Activated CD4-positive, alpha-beta T cell treated with anti-CD3 and anti-CD28 coated beads for 48 hours (primary cell): ENCODE data around the gene TAF4B.
"Not testable (repeated sequence)": the region's sequence is repeated elsewhere in the genome, so short reads cannot be mapped to it uniquely, and the experiment has no call there.

Source experiments
- DNase-seq: peaks from one replicate; pipeline ENCODE4 v3.0.0-alpha.2; 2020

Gene TAF4B, protein sequence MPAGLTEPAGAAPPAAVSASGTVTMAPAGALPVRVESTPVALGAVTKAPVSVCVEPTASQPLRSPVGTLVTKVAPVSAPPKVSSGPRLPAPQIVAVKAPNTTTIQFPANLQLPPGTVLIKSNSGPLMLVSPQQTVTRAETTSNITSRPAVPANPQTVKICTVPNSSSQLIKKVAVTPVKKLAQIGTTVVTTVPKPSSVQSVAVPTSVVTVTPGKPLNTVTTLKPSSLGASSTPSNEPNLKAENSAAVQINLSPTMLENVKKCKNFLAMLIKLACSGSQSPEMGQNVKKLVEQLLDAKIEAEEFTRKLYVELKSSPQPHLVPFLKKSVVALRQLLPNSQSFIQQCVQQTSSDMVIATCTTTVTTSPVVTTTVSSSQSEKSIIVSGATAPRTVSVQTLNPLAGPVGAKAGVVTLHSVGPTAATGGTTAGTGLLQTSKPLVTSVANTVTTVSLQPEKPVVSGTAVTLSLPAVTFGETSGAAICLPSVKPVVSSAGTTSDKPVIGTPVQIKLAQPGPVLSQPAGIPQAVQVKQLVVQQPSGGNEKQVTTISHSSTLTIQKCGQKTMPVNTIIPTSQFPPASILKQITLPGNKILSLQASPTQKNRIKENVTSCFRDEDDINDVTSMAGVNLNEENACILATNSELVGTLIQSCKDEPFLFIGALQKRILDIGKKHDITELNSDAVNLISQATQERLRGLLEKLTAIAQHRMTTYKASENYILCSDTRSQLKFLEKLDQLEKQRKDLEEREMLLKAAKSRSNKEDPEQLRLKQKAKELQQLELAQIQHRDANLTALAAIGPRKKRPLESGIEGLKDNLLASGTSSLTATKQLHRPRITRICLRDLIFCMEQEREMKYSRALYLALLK

DNA sequence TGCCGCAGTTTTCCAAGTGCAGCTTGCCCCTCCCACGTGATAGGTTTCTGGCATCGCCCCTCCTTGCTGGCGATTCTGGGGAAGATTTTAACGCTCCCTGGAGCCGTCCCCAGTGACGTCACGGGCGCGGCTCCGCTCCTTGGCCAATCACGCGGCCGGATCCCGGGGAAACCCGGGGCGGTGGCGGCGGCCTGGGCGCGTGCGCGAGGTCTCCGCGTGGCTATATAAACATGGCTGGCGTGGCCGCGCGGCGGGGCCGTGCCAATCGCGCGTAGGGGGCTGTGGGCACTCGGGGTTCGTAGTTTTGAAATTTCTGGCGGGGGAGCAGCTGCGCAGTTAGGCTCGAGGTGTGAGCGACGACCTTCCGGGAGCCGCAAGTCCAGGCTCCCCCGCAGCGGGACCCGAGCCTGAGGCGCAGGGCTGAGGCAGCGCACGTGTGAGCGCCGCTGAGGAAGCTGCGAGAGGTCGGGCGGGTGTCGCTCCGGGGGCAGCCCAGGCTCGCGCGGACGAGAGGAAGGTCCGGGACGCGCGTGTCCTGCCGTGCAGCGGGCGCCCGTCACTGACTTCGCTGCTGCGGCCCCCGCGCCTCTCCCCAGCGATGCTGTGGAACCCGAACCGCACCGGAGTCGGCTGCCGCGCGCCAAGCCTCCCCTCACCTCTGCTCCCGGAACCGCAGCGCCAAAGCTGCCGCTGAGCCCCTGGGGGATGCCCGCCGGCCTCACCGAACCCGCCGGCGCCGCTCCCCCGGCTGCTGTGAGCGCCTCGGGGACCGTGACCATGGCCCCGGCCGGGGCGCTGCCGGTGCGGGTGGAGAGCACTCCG lies at the start of gene TAF4B:
Gene TAF4B, plus strand, starts transcription at position 217 of the 822 bp plus-strand sequence. Its CDS starts 489 bp downstream, at position 706.
- peak; percentile 96 for DNase-seq

DNA sequence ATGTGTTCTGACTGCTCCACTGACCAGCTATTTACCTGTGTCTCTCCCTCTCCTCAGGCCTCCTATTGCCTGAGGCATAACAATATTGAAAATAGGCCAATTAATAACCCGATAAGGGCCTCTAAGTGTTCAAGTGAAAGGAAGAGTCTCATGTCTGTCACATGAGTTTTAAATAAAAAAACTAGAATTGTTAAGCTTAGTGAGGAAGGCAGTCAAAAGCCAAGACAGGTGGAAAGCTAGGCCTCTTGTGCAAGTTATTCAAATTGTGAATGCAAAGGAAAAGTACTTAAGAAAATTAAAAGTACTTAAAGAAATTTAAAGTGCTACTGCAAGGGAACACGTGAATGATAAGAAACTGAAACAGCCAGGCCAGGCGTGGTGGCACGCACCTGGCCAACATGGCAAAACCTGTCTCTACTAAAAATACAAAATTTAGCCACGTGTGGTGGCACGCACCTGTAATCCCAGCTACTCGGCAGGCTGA lies 44.9 kb upstream of the TAF4B start:
- no peak for DNase-seq

DNA sequence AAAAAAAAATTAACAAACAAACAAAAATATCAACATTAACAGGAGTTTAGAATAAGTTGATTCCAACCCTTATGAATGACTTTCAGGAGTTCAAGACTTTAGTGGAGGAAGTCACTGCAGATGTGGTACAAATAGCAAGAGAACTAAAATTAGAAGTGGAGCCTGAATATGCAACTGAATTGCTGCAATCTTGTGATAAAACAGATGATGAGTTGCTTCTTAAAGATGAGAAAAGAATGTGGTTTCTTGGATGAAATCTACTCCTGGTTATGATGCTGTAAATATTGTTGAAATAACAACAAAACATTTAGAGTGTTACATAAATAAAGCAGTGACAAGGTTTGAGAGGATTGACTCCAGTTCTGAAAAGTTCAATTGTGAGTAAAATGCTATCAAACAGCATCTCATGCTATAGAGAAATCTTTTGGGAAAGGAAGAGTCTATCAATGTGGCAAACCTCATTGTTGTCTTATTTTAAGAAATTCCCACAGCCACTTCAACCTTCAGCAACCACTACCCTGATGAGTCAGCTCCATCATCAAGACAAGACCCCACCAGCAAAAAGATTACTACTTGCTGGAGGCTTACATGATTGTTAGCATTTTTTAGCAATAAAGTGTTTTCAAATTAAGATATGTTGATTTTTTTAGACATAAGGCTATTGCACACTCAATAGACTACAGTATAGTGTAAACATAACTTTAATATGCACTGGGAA lies 42.7 kb upstream of the TAF4B start:
- no peak for DNase-seq

DNA sequence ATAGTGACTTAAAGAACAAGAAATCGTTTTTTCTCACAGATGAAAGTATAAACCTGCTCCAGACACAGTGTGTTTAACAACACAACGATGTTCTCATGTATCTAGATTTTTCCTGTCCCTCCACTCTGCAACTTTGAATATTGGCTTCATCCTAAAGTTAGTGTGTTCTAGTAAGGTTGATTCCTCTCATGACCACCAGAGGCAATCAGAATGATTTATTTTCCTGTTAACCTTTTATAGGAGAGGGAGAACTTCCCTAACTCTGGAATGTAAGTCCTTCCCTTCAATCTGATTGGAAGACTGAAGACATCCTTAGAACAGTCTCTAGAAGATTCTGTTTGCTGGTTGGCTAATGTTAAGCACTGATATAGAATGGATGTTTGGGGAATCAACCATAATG lies 41.0 kb upstream of the TAF4B start:
- no peak for DNase-seq

DNA sequence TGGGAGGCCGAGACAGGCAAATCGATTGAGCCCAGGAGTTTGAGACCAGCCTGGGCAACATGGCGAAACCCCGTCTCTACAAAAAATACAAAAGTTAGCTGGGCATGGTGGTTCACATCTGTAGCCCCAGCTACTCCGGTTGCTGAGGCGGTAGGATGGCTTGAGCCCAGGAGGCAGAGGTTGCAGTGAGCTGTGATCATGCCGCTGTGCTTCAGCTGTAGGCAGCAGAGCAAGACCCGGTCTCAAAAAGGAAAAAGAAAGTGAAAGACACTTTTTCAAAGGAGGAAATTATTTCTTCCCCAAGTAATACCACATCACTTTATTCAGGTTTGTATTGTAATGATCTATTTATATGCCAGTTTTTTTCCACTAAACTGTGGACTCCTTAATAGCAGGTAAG lies 35.7 kb upstream of the TAF4B start:
- DNase-seq, result peak; percentile 43

DNA sequence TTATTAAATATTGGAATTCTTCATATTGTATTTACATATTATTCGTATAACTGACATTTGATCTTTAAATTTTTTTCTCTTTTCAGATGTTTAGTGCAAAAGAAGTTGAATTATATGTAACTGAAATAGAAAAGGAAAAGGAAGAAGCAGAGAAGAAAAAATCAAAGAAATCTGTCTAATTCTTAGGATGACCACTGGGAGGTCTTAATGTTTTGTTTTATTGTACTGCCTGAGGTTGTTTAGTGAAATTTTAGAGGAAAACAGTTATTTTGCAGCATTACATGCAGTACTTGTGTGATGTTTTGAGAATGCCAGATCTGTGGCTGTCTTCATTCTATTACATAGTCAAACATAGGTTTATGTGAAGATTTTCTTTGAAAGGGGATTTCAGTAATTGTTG lies 34.0 kb upstream of the TAF4B start:
- no peak for DNase-seq

DNA sequence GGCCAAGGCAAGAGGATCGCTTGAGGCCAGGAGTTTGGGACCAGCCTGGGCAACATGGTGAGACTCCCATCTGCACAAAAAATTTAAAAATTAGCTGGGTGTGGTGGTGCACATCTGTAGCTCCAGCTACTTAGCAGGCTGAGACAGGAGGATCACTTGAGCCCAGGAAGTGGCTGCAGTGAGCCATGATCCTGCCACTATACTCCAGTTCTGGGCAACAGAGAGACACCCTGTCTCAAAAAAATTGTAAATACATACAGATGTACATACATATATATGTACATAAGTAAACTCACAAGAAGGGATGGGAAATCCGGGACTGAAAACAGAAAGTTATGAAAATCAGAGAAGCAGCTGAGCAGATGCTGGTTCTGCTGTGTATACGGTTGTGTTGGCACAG lies 29.6 kb upstream of the TAF4B start:
- no peak for DNase-seq

DNA sequence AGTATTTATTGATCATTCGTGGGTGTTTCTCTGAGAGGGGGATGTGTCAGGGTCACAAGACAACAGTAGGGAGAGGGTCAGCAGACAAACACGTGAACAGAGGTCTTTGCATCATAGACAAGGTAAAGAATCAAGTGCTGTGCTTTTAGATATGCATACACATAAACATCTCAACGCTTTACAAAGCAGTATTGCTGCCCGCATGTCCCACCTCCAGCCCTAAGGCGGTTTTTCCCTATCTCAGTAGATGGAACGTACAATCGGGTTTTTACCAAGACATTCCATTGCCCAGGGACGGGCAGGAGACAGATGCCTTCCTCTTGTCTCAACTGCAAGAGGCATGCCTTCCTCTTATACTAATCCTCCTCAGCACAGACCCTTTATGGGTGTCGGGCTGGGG lies 24.2 kb upstream of the TAF4B start:
- DNase-seq, result not testable (repeated sequence)

DNA sequence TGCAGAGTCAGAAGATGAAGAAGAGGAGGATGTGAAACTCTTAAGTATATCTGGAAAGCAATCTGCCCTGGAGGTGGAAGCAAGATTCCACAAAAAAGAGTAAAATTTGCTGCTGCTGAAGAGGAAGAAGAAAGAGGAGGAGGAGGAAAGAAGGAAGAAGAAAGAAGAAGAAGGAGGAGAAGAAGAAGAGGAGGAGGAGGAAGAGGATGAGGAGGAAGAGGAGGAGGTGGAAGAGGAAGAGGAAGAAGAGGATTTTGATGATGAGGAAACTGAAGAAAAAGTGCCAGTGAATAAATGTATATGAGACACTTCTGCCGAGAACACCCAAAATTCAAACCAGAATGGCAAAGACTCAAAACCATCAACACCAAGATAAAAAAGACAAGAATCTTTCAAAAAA lies 20.9 kb upstream of the TAF4B start:
- DNase-seq, result no peak

DNA sequence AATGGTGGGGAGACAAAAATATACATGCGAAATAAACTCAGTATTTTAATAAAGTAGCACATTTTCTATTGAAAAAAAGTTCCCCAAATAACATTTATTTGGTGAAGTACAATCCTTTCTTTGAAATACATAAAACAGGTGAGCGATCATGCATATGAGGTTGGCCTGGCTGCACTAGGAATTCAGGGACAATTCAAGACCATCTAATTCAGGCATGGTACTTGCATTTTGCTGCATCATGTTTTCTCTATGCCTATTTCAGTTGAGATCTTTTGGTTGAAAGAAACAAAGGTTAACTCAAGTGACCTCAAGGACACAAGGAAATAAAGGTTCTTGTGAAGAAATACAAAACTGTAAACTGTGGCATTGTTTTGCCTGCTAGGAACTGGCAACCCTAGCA lies 19.8 kb upstream of the TAF4B start:
- no peak for DNase-seq

DNA sequence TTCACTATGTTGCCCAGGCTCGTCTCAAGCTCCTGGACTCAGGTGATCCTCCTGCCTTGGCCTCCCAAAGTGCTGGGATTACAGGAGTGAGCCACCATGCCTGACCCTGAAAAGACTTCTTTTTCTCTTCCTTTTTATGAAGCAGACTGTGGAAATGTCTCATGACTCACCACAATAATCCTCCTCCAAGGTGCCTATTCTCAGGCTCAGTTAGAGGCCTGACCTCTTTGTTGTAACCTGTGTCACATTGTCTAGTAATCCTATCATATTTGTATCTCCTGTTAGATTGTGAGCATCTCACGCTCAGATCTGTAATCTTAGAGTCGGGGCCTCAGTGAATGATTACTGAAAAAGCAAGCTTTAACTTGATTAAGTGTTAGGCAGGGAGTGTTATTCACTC lies 18.3 kb upstream of the TAF4B start:
- DNase-seq, result no peak

DNA sequence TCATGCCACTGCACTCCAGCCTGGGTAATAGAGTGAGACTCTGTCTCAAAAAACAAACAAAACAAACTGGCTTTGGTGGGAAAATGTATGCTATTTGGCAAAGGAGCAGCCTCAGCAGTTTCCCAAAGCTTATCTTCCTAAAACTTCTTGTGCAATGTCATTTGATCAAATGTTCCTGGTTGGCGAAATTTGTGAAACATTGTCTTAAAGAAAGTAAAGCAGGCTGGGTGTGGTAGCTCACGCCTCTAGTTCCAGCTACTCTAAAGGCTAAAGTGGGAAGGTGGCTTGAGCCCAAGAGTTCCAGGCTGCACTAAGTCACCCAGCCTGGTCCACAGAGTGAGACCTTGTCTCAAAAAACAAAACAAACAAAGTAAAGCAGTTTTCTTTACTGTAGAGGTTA lies 17.3 kb upstream of the TAF4B start:
- no peak for DNase-seq

DNA sequence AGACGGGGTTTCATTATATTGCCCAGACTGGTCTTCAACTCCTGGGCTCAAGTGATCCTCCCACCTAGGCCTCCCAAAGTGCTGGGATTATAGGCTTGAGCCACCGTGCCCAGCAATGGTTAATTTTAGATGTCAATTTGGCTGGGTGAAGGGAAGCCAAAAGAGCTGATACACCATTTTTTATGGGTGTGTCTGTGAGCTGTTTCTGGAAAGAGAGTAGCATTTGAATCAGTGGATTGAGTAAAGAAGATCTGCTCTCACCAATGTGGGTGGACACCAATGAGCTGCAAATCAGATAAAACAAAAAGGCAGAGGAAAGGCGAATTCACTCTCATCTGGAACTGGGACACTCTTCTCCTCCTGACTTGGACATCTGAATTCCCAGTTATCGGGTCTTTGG lies 16.1 kb upstream of the TAF4B start:
- no peak for DNase-seq

DNA sequence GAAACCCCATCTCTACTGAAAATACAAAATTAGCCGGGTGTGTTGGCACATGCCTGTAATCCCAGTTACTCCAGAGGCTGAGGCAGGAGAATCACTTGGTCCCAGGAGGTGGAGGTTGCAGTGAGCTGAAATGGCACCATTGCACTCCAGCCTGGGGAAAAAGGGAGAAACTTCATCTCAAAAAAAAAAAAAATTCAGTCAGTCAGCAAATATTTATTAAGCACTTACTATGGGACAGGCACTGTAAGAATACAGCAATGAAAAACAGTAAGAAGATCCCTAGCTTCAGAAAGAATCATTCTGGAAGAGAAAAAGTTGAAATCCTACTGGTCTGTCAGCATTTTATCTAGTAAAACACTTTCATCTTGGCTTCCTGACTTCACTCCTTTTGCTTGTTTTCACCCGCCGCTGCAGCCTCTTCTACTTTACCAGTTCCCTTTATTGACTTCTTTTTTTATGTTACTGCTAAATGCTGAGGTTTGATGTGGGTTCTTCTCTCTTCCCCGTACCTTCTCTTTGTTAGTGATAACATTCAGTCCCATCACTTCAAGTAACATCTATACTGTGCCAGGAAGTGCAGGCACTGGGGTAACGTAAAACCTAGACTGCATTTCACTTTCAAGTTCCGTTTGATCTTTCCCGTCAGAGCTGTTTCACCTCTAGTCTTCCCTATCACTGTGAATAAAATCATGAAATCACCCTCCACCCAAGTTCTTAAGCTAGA lies 10.8 kb upstream of the TAF4B start:
- peak; percentile 49 for DNase-seq

DNA sequence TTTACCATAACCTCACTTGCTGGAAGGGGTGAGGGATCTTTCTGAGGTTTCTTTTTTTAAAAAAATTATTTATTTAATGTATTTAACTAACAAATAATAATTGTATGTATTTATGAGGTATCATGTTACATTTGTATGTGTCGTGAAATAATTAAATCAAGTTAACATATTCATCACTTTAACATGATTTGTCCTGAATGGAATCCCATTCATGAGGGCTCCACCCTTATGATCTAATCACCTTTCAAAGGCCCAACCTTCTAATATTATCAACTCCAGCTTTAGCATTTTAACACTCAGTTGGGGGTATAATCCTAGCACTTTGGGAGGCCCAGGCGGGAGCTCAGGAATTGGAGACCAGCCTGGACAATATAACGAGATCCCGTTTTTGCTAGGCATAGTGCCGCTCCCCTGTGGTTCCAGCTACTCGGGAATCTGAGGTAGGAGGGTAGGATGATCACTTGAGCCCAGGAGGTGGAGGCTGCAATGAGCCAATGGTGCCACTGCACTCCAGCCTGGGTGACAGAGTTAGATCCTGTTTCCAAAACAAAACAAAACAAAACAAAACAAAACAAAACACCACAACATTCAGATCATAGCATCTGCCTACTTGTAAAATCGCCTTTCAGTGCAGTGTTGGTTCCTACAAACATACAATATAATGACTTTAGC lies 1.1 kb upstream of the TAF4B start:
- DNase-seq, result no peak

DNA sequence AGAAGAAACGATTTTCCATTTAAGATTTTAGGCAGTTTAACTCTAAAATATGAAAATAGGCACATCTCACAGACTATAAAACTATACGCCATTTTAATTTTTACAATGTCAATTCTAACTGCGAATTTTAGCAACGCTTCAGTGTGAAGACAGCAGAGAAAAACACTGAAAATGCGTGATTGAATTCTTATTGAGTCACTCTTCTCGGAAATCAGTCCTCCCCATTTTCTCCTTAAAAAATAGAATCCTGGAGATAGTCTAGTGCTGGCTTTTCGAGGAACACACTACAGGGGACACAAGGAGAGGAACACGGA lies 373 bp upstream of the TAF4B start:
- no peak for DNase-seq

DNA sequence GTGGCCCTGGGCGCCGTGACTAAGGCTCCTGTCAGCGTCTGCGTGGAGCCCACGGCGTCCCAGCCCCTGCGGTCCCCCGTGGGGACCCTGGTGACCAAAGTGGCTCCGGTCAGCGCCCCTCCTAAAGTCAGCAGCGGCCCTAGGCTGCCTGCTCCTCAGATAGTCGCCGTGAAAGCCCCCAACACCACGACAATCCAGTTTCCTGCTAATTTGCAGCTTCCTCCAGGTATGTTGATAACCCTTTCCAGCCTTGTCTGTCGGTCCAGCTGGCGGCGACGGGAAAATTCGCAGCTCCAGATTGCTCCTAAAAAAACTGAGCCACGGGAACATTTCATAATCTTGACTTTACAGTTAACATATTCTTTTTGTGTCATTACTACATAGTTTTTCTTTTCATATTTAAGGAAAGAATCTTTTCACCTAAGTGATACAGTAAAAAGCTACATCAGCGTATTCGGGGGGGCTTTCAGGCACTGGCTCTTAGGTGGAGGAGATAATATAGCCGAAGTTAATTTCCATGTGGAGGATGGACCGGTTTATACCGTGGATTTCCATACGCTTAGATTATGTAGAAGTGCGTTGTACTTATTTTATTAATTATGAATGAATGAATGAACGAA lies 916 bp downstream of the TAF4B start:
- no peak for DNase-seq

DNA sequence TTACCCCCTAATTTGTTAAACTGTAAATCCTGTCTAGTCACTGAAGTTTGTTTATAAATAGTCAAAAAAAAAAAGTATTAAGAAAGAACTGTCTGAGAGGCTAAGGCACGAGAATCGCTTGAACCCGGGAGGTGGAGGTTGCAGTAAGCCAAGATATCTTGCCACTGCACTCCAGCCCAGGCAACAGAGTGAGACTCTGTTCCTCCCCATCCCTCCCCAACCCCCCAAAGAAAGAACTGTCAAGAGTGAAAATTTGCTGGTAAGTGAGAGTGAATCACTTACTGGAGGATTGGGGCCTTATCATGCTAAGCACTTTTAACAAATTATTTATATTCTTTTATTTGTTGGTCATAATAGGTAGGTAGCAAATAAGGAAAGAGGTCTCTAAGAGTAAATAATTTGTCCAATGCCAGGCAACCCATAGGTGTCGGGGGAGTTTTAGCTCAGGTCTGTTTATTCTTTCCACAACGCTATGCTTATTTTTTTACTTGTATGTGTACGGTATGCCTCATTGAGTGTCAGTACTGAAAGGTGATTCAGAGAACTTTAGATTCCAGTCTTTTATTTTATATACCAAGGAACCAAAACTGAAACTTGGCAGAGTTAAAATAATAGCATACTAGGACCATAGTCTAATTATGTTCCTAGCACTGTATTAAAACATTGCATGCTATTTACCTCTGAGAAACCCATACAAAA lies 2.5 kb downstream of the TAF4B start:
- DNase-seq, result no peak

DNA sequence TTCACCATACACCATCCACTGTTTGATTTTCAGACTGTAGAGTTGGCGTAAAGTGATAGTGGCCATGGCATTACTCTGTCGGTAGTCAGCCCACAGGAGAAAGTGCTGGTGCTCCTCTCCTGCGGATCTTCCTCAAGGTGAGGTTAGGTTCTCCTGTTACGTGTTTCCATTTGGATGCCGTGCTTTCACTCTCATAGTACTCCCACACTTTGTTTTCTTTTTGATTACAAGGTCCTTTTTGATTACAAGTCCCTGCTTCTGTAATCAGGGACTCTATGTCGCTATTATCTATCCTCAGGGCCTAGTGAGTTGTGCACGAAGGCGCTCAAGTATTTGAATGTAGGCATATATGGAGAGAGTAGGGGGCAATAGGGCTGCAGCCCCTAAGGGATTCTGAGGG lies 4.3 kb downstream of the TAF4B start:
- DNase-seq, result no peak

DNA sequence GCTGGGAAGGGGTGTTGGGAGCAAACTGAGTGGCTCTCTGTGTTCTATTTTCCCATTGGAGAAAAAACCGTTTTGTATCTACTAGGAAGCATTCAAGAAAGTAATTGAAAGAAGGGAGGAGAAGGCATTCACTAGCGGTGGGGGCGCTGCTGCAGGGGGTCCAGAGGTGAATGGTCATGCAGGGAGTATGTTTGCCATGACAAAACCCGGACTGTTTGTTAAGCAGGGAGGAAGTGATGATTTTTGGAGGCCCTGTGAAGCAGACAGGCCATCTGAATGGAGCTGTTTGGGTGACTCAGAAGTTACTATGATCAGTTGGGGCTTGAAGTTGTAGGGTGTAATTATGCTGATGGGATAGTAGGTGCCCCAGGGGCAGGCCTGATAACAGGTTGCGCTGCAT lies 7.0 kb downstream of the TAF4B start:
- DNase-seq, result no peak
